HEK293 (cell line): Measurements from ENCODE around the gene ARRB2.
"Not testable (repeated sequence)": the region's sequence is repeated elsewhere in the genome, so short reads cannot be mapped to it uniquely, and the experiment has no call there.

Experiments
- CTCF ChIA-PET: fragments of 350-600 bp; formaldehyde crosslinking; extraction: SDS; loops from one replicate; lab custom pipeline; 2021; ENCODE audit warnings: antibody characterized with exemption; lab: Yijun Ruan, JAX
- POLR2A ChIA-PET: fragments of 300-600 bp; formaldehyde crosslinking; extraction: SDS; loops from one replicate; lab custom pipeline; 2020; ENCODE audit warnings: antibody characterized with exemption, inconsistent platforms; lab: Yijun Ruan, JAX
- H3K27ac ChIP-seq: fragments of 200-500 bp; sonication (Bioruptor generic); 2 replicates; pipeline ENCODE4 v1.5.1; 2014; ENCODE audit warnings: low read depth, low read length, control low read depth, inconsistent platforms; ENCODE audit errors: extremely low read depth
- H3K36me3 ChIP-seq, 2 experiments: fragments of 200-500 bp in 1 of 2; sonication (Bioruptor generic) in 1 of 2; 1 replicate in 1 of 2; 2 replicates in 1 of 2; pipeline ENCODE4 v1.5.1; 2014 to 2017; ENCODE audit warnings: inconsistent platforms in 2 of 2, low read length in 2 of 2; ENCODE audit not compliant: control insufficient read depth in 2 of 2, insufficient read depth in 1 of 2
- H3K4me1 ChIP-seq: fragments of 200-500 bp; sonication (Bioruptor generic); 2 replicates; pipeline ENCODE4 v1.5.1; 2014; ENCODE audit warnings: mild to moderate bottlenecking, low read length, inconsistent platforms; ENCODE audit not compliant: control insufficient read depth, insufficient read depth
- H3K4me3 ChIP-seq: 2 replicates; pipeline ENCODE4 v1.5.1; 2011; ENCODE audit warnings: low read depth, mild to moderate bottlenecking, control low read depth, low read length, moderate library complexity
- H3K9me3 ChIP-seq: fragments of 200-500 bp; sonication (Bioruptor generic); 2 replicates; pipeline ENCODE4 v1.5.1; 2014; ENCODE audit warnings: low read depth, low read length, inconsistent platforms; ENCODE audit not compliant: control insufficient read depth, insufficient read depth
- ATF2 ChIP-seq: fragments of 450-650 bp; formaldehyde crosslinking; IDR thresholded peaks from 2 replicates; pipeline ENCODE4 v1.5.1; 2016; ENCODE audit warnings: missing biosample characterization, missing genetic modification characterization, low read depth
- BCL6B ChIP-seq: fragments of 450-650 bp; formaldehyde crosslinking; IDR thresholded peaks from 2 replicates; pipeline ENCODE4 v1.5.1; 2017; ENCODE audit warnings: missing biosample characterization, missing genetic modification characterization
- GLI4 ChIP-seq: fragments of 450-650 bp; formaldehyde crosslinking; IDR thresholded peaks from 2 replicates; pipeline ENCODE4 v1.5.1; 2016; ENCODE audit warnings: missing biosample characterization, missing genetic modification characterization
- GLIS1 ChIP-seq: fragments of 450-650 bp; formaldehyde crosslinking; IDR thresholded peaks from 2 replicates; pipeline ENCODE4 v1.5.1; 2016; ENCODE audit warnings: missing biosample characterization, missing genetic modification characterization
- KLF7 ChIP-seq: fragments of 450-650 bp; formaldehyde crosslinking; IDR thresholded peaks from 2 replicates; pipeline ENCODE4 v1.5.1; 2016; ENCODE audit warnings: missing biosample characterization, missing genetic modification characterization, borderline replicate concordance
- PRDM10 ChIP-seq: fragments of 450-650 bp; formaldehyde crosslinking; IDR thresholded peaks from 2 replicates; pipeline ENCODE4 v1.5.1; 2016; ENCODE audit warnings: missing biosample characterization, missing genetic modification characterization
- REPIN1 ChIP-seq: fragments of 450-650 bp; formaldehyde crosslinking; IDR thresholded peaks from 2 replicates; pipeline ENCODE4 v1.5.1; 2017; ENCODE audit warnings: missing biosample characterization, missing genetic modification characterization, low read depth
- ZBTB1 ChIP-seq: fragments of 450-650 bp; formaldehyde crosslinking; IDR thresholded peaks from 2 replicates; pipeline ENCODE4 v1.5.1; 2016; ENCODE audit warnings: missing biosample characterization, missing genetic modification characterization
- ZBTB44 ChIP-seq: fragments of 450-650 bp; IDR thresholded peaks from 2 replicates; pipeline ENCODE4 v1.5.1; 2018; ENCODE audit warnings: missing biosample characterization, mild to moderate bottlenecking, missing genetic modification characterization
- ZBTB8A ChIP-seq: fragments of 450-650 bp; formaldehyde crosslinking; IDR thresholded peaks from 2 replicates; pipeline ENCODE4 v1.5.1; 2016; ENCODE audit warnings: missing biosample characterization, missing genetic modification characterization
- ZEB2 ChIP-seq: fragments of 450-650 bp; formaldehyde crosslinking; IDR thresholded peaks from 2 replicates; pipeline ENCODE4 v1.5.1; 2016; ENCODE audit warnings: missing biosample characterization, missing genetic modification characterization
- ZFP37 ChIP-seq: fragments of 450-650 bp; formaldehyde crosslinking; IDR thresholded peaks from 2 replicates; pipeline ENCODE4 v1.5.1; 2016; ENCODE audit warnings: missing biosample characterization, missing genetic modification characterization
- ZNF133 ChIP-seq: fragments of 450-650 bp; formaldehyde crosslinking; IDR thresholded peaks from 2 replicates; pipeline ENCODE4 v1.5.1; 2016; ENCODE audit warnings: missing biosample characterization, missing genetic modification characterization
- ZNF184 ChIP-seq: fragments of 450-650 bp; IDR thresholded peaks from 2 replicates; pipeline ENCODE4 v1.5.1; 2018; ENCODE audit warnings: missing biosample characterization, mild to moderate bottlenecking, missing genetic modification characterization
- ZNF19 ChIP-seq: fragments of 450-650 bp; formaldehyde crosslinking; IDR thresholded peaks from 2 replicates; pipeline ENCODE4; 2016; ENCODE audit warnings: missing biosample characterization, missing genetic modification characterization, low read depth
- ZNF223 ChIP-seq: fragments of 450-650 bp; formaldehyde crosslinking; IDR thresholded peaks from 2 replicates; pipeline ENCODE4 v1.5.1; 2016; ENCODE audit warnings: missing biosample characterization, missing genetic modification characterization
- ZNF266 ChIP-seq: fragments of 450-650 bp; formaldehyde crosslinking; IDR thresholded peaks from 2 replicates; pipeline ENCODE4 v1.5.1; 2016; ENCODE audit warnings: missing biosample characterization, missing genetic modification characterization, low read depth
- ZNF311 ChIP-seq: fragments of 450-650 bp; formaldehyde crosslinking; IDR thresholded peaks from 2 replicates; pipeline ENCODE4 v1.5.1; 2017; ENCODE audit warnings: missing biosample characterization, missing genetic modification characterization, borderline replicate concordance
- ZNF324 ChIP-seq: fragments of 450-650 bp; formaldehyde crosslinking; IDR thresholded peaks from 2 replicates; pipeline ENCODE4 v1.5.1; 2016; ENCODE audit warnings: missing biosample characterization, missing genetic modification characterization
- ZNF335 ChIP-seq: fragments of 450-650 bp; formaldehyde crosslinking; conservative IDR thresholded peaks from 2 replicates; pipeline ENCODE4 v1.5.1; 2016; ENCODE audit warnings: missing biosample characterization, missing genetic modification characterization
- ZNF341 ChIP-seq: fragments of 450-650 bp; formaldehyde crosslinking; IDR thresholded peaks from 2 replicates; pipeline ENCODE4; 2016; ENCODE audit warnings: low read depth, missing biosample characterization, missing genetic modification characterization
- ZNF600 ChIP-seq: fragments of 450-650 bp; formaldehyde crosslinking; IDR thresholded peaks from 2 replicates; pipeline ENCODE4 v1.5.1; 2016; ENCODE audit warnings: missing biosample characterization, missing genetic modification characterization
- ZNF747 ChIP-seq: fragments of 450-650 bp; formaldehyde crosslinking; IDR thresholded peaks from 2 replicates; pipeline ENCODE4 v1.5.1; 2016; ENCODE audit warnings: missing biosample characterization, missing genetic modification characterization
- ZNF830 ChIP-seq: fragments of 450-650 bp; IDR thresholded peaks from 2 replicates; pipeline ENCODE4 v1.5.0; 2018; ENCODE audit warnings: missing biosample characterization, missing genetic modification characterization, low read depth, mild to moderate bottlenecking, moderate library complexity
- ZSCAN4 ChIP-seq: fragments of 450-650 bp; formaldehyde crosslinking; IDR thresholded peaks from 2 replicates; pipeline ENCODE4 v1.5.1; 2017; ENCODE audit warnings: missing biosample characterization, missing genetic modification characterization

The ARRB2 gene

GRCh38 chr17:4704574-4704907 lies 5.9 kb upstream of the ARRB2 start:
- Histone ChIP-seq H3K4me1 (peaks cover 12% of the 10 kb centered on the region), H3K27ac (peak overlapping the region; percentile 67; the same call in 1 of the 2 replicates), H3K4me3 (peak overlapping the region; percentile 78), H3K36me3 (peaks cover 11 to 12% of the 10 kb centered on the region in 2 experiments; a peak in 2 of 3 replicates)
- not testable (repeated sequence) for H3K9me3 ChIP-seq
- CTCF ChIA-PET: interaction anchor here (1.1 to 3.4 kb wide), 3 partner anchors 10 to 137 kb away, joined by 4 to 18 read pairs (median 6); no protein-coding TSS in a partner anchor
- TF ChIP-seq GLI4 (0 out of 2 replicates have a peak, but pooled peaks have one; percentile 11), REPIN1 (tag by site-specific recombination) (0 out of 2 replicates have a peak, but pooled peaks have one; percentile 9), ZNF324 (0 out of 2 replicates have a peak, but pooled peaks have one; percentile 7), KLF7 (tag by site-specific recombination) (0 out of 2 replicates have a peak, but pooled peaks have one; percentile 11), ZFP37 (tag by site-specific recombination) (0 out of 2 replicates have a peak, but pooled peaks have one; percentile 22), ZNF223 (0 out of 2 replicates have a peak, but pooled peaks have one; percentile 45), ZNF600 (tag by site-specific recombination) (0 out of 2 replicates have a peak, but pooled peaks have one; percentile 6), ZNF335 (tag by site-specific recombination) (peak; percentile 2), ZEB2 (peak; percentile 18)
- POLR2A ChIA-PET: interaction anchor here (0.6 to 1.7 kb wide), 10 partner anchors 17 to 801 kb away, joined by 3 to 6 read pairs (median 4); partner anchors contain the start of genes PLD2, PSMB6 and SPAG7

- H3K4me1 ChIP-seq: peaks cover 12% of the 10 kb centered on the region
- H3K9me3 ChIP-seq: no peaks in the 10 kb centered on the region
- ChIA-PET POLR2A (interaction anchor here (0.7 to 1.3 kb wide), 3 partner anchors 17 to 263 kb away, joined by 3 to 6 read pairs (median 5); partner anchors contain the start of gene SPAG7), CTCF (interaction anchor here (1.1 to 1.3 kb wide), 2 partner anchors 10 to 85 kb away, joined by 4 to 6 read pairs; no protein-coding TSS in a partner anchor)
- peak overlapping the region; percentile 67; the same call in 1 of the 2 replicates for H3K27ac ChIP-seq
- no peak overlapping the region for H3K4me3 ChIP-seq
- TF ChIP-seq ZNF311 (tag by site-specific recombination) (no peak), ZBTB1 (tag by site-specific recombination) (no peak), ZBTB8A (tag by site-specific recombination) (no peak), ZNF341 (no peak), ZNF830 (tag by site-specific recombination) (no peak), ZNF184 (tag by site-specific recombination) (no peak), BCL6B (tag by site-specific recombination) (no peak), PRDM10 (tag by site-specific recombination) (no peak), ZNF133 (tag by site-specific recombination) (no peak), ZBTB44 (no peak), ZNF266 (no peak), ATF2 (tag by site-specific recombination) (no peak), ZNF19 (tag by site-specific recombination) (no peak), GLIS1 (tag by site-specific recombination) (no peak), ZFP37 (tag by site-specific recombination) (no peak), ZNF747 (tag by site-specific recombination) (no peak), ZSCAN4 (no peak)
- peaks cover 11 to 12% of the 10 kb centered on the region in 2 experiments; a peak in 2 of 3 replicates for H3K36me3 ChIP-seq
Measured at GRCh38 chr17:4704991-4705390, 5.4 kb upstream of the ARRB2 start.
